Breast epithelium (tissue), 4 donors: ENCODE measurements around the gene KIF1A. TPM values are rescaled to one million over a fixed set of nuclear protein-coding genes. Genes with fewer than 3 reads are reported as not detected.

Experiments used
- DNase-seq, 2 donors: peaks; one replicate each; pipeline ENCODE4 v3.0.0-alpha.2; 2019; ENCODE audit warnings: low spot score in 2 of 2
- H3K27ac ChIP-seq, 2 donors: fragments of 200-600 bp; sonication (generic) in 1 of 2; one replicate each; pipeline ENCODE4 v1.5.1; 2016 to 2019; ENCODE audit warnings: mild to moderate bottlenecking in 1 of 2
- H3K27me3 ChIP-seq, 2 donors: fragments of 200-600 bp; sonication (generic) in 1 of 2; one replicate each; pipeline versions ENCODE4 v1.5.1 to v1.6.0; 2017 to 2019; ENCODE audit warnings: control low read depth in 1 of 2, mild to moderate bottlenecking in 1 of 2
- H3K36me3 ChIP-seq: fragments of 200-600 bp; one replicate; pipeline ENCODE4 v1.5.1; 2019
- H3K4me1 ChIP-seq, 2 donors: fragments of 200-600 bp; sonication (generic); one replicate each; pipeline ENCODE4 v1.5.1; 2016 to 2019; ENCODE audit warnings: control low read depth in 1 of 2
- H3K4me3 ChIP-seq, 3 donors: fragments of 200-600 bp; sonication (generic); 1 replicate in 2 of 3; 2 replicates in 1 of 3; pipeline ENCODE4 v1.5.1; 2016 to 2019; ENCODE audit warnings: mild to moderate bottlenecking in 3 of 3, moderate library complexity in 2 of 3
- H3K9me3 ChIP-seq, 2 donors: fragments of 200-600 bp; sonication (generic) in 1 of 2; one replicate each; pipeline ENCODE4 v1.5.1; 2016 to 2019; ENCODE audit warnings: control low read depth in 1 of 2
- POLR2A ChIP-seq: fragments of 450-650 bp; IDR thresholded peaks from one replicate; pipeline ENCODE4 v1.6.1; 2016; ENCODE audit warnings: antibody characterized with exemption, mild to moderate bottlenecking, moderate library complexity
- POLR2AphosphoS5 ChIP-seq, 3 donors: sonication (generic); formaldehyde crosslinking; IDR thresholded peaks; one replicate each; pipeline ENCODE4 v1.6.1; 2017; ENCODE audit warnings: antibody characterized with exemption in 3 of 3
- intact Hi-C: fragments of 100-400 bp; cut with DNase I; formaldehyde crosslinking; loops from one replicate; pipeline ENCODE4 v1.15.1; 2023; ENCODE audit warnings: low total_unique reads
- total RNA-seq, 3 donors: library from RNA; depleted of rRNA; stranded (reverse); fragments of >200 nt; gene quantifications; one replicate each; pipeline ENCODE4 v1.1.0, GENCODE V29; 2016
- TF ChIP-seq, protein P1 (sequence below), 3 donors: fragments of 450-650 bp; IDR thresholded peaks; one replicate each; pipeline ENCODE4 v1.5.1; 2016 to 2017; ENCODE audit warnings: antibody characterized with exemption in 3 of 3, mild to moderate bottlenecking in 3 of 3, moderate library complexity in 3 of 3

KIF1A gene
- total RNA-seq, 3 donors from 2014 or later = under 0.01 to 0.29 TPM; not detected in 1

DNA sequence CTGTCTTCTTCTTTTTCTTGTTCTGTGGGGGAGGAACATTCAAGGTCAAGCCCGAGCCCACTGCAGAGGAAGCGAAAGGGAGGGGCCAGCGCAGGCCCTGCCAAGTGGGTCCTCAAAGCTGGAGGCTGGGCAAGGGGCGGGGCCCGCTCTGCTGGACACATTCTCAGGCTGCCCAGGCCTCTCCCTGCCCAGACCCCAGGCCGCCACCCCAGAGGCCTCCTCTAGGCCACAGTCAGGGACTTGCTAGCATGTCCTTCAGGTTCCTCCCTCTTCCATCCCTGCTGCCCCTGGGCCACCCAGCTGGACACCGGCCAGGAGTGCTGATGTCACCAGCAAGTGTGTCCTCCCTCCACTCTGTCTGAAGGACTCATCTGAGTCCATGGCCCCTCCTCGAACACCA lies 44.1 kb downstream of the KIF1A start:
- intact Hi-C loops = no loop called here
- DNase-seq = no peak
- no peaks in the 10 kb centered on the region for H3K4me1 ChIP-seq
- no peak overlapping the region for H3K4me3 ChIP-seq
- TF ChIP-seq, protein P1, sequence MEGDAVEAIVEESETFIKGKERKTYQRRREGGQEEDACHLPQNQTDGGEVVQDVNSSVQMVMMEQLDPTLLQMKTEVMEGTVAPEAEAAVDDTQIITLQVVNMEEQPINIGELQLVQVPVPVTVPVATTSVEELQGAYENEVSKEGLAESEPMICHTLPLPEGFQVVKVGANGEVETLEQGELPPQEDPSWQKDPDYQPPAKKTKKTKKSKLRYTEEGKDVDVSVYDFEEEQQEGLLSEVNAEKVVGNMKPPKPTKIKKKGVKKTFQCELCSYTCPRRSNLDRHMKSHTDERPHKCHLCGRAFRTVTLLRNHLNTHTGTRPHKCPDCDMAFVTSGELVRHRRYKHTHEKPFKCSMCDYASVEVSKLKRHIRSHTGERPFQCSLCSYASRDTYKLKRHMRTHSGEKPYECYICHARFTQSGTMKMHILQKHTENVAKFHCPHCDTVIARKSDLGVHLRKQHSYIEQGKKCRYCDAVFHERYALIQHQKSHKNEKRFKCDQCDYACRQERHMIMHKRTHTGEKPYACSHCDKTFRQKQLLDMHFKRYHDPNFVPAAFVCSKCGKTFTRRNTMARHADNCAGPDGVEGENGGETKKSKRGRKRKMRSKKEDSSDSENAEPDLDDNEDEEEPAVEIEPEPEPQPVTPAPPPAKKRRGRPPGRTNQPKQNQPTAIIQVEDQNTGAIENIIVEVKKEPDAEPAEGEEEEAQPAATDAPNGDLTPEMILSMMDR (IDR thresholded peaks at IDR 0.05) = no peak
- TF ChIP-seq POLR2AphosphoS5 (IDR thresholded peaks at IDR 0.05) (no peak), POLR2A (no peak)
- H3K9me3 ChIP-seq = no peaks in the 10 kb centered on the region
- peaks cover 0 to 10% of the 10 kb centered on the region in 2 donors for H3K27me3 ChIP-seq
- no peak overlapping the region for H3K27ac ChIP-seq
- no peaks in the 10 kb centered on the region for H3K36me3 ChIP-seq

DNA sequence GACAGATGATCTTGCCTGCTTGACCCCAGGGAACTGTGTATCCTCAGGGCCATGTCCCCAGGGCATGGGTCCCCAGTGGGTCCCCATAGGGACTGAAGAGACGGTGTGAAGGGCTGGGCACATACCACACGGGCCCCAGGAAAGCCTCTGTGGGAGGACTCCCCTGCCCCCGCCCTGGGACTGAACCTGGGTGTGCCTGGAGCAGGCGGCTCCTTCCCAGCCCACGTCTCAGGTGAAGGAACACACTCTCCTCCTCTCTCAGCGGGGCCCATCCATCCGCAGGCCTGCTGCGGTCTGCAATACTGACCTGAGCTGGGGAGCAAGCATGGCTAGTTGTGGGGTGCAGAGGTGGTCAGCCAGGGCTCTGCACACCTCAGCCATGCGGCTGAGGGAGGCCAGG lies 45.2 kb downstream of the KIF1A start:
- no peak overlapping the region for H3K27ac ChIP-seq
- H3K9me3 ChIP-seq = no peaks in the 10 kb centered on the region
- peaks cover 0 to 4% of the 10 kb centered on the region in 2 donors for H3K27me3 ChIP-seq
- no peak for TF ChIP-seq POLR2AphosphoS5 (IDR thresholded peaks at IDR 0.05)
- TF ChIP-seq, protein P1 (IDR thresholded peaks at IDR 0.05) = no peak
- TF ChIP-seq POLR2A = no peak
- no peak for DNase-seq
- intact Hi-C loops = no loop called here
- H3K36me3 ChIP-seq = no peaks in the 10 kb centered on the region
- H3K4me1 ChIP-seq = no peaks in the 10 kb centered on the region
- no peak overlapping the region for H3K4me3 ChIP-seq

DNA sequence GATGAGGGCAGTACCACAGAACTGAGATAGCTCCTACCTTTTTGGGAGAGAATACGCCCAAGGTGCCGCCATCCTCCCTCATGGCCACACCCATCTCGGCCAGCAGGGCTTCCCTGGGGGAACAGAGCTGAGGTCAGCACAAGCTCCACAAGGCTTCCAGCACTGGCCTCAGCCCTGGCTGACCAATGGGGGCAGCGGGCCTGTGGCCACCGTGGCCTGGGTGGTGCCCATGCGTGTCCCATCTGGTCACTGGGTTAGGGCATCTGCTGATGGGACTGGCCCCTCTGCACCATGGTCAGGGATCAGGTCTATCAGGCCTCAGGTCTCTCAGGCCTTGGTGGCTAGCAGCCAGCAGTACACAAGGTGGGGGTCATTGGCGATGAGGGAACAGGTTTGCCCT lies 50.9 kb downstream of the KIF1A start:
- H3K27me3 ChIP-seq = no peaks in the 10 kb centered on the region
- TF ChIP-seq POLR2AphosphoS5 (IDR thresholded peaks at IDR 0.05) (no peak), POLR2A (no peak)
- TF ChIP-seq, protein P1 (IDR thresholded peaks at IDR 0.05) = no peak
- no peak overlapping the region for H3K27ac ChIP-seq
- H3K4me1 ChIP-seq = no peaks in the 10 kb centered on the region
- DNase-seq = no peak
- H3K36me3 ChIP-seq = no peaks in the 10 kb centered on the region
- no peaks in the 10 kb centered on the region for H3K9me3 ChIP-seq
- intact Hi-C loops = no loop called here
- H3K4me3 ChIP-seq = no peak overlapping the region

- H3K9me3 ChIP-seq = no peaks in the 10 kb centered on the region
- no peaks in the 10 kb centered on the region for H3K4me1 ChIP-seq
- no peak overlapping the region for H3K4me3 ChIP-seq
- TF ChIP-seq POLR2A = no peak
- no peak for TF ChIP-seq POLR2AphosphoS5 (IDR thresholded peaks at IDR 0.05)
- TF ChIP-seq, protein P1 (IDR thresholded peaks at IDR 0.05) = no peak
- no peak for DNase-seq
- H3K27ac ChIP-seq = no peak overlapping the region
- no peaks in the 10 kb centered on the region for H3K36me3 ChIP-seq
- no peaks in the 10 kb centered on the region for H3K27me3 ChIP-seq
- intact Hi-C loops = no loop called here
Measured at GRCh38 chr2:240768216-240768615, 51.8 kb downstream of the KIF1A start.

GRCh38 chr2:240767341-240767740 lies 52.7 kb downstream of the KIF1A start:
- Histone ChIP-seq H3K27ac (no peak overlapping the region), H3K27me3 (no peaks in the 10 kb centered on the region), H3K9me3 (no peaks in the 10 kb centered on the region), H3K4me3 (no peak overlapping the region), H3K4me1 (no peaks in the 10 kb centered on the region), H3K36me3 (no peaks in the 10 kb centered on the region)
- intact Hi-C loops = no loop called here
- TF ChIP-seq, protein P1 (IDR thresholded peaks at IDR 0.05) = no peak
- TF ChIP-seq POLR2A (no peak), POLR2AphosphoS5 (IDR thresholded peaks at IDR 0.05) (no peak)
- no peak for DNase-seq
